Breast epithelium (tissue), 3 donors: Measurements from ENCODE around the gene HNMT.

Experiments
- CTCF ChIP-seq, 3 donors: fragments of 450-650 bp; IDR thresholded peaks; one replicate each; pipeline ENCODE4 v1.5.1; 2016 to 2017; ENCODE audit warnings: antibody characterized with exemption in 3 of 3, mild to moderate bottlenecking in 3 of 3, moderate library complexity in 3 of 3
- POLR2AphosphoS5 ChIP-seq, 3 donors: sonication (generic); formaldehyde crosslinking; IDR thresholded peaks; one replicate each; pipeline ENCODE4 v1.6.1; 2017; ENCODE audit warnings: antibody characterized with exemption in 3 of 3

- TF ChIP-seq CTCF (IDR thresholded peaks at IDR 0.05) (no peak), POLR2AphosphoS5 (IDR thresholded peaks at IDR 0.05) (no peak)
These were observed 40.3 kb upstream of the HNMT start for GRCh38 chr2:137924019-137924418.
